HCT116 (cell line): ENCODE measurements around the gene CIT. TPM values are rescaled to one million over a fixed set of nuclear protein-coding genes. Genes with fewer than 3 reads are reported as not detected.

Experiments
- ATAC-seq: fragments of 200-7000 bp; cut with Tn5 transposase; 2 replicates; pipeline ENCODE4 v1.9.1; 2020; ENCODE audit warnings: mild to moderate bottlenecking, moderate library complexity
- BruUV-seq: library from RNA; stranded (reverse); fragments of 400-500 nt; replicated peaks from 2 replicates; lab custom pipeline; 2021; lab: Mats Ljungman, UMichigan
- CTCF ChIA-PET: fragments of 300-600 bp; sonication (Branson Sonifier 250); formaldehyde crosslinking; loops from one replicate; lab custom pipeline; 2021; ENCODE audit warnings: antibody characterized with exemption; lab: Charles Lee
- POLR2A ChIA-PET: fragments of 300-600, 350-600 bp; sonication (Branson Sonifier 250); formaldehyde crosslinking; loops from one replicate; lab custom pipeline; 2021; ENCODE audit warnings: antibody characterized with exemption; lab: Charles Lee
- RAD21 ChIA-PET, 2 experiments: fragments of 300-600 bp; sonication (Branson Sonifier 250); formaldehyde crosslinking; loops; one replicate each; lab custom pipeline; 2023; ENCODE audit warnings: low total read pairs in 2 of 2; ENCODE audit not compliant: uncharacterized antibody in 2 of 2, unreplicated experiment in 2 of 2, low non-redundant PET in 1 of 2; lab: Charles Lee
- DNase-seq: peaks from one replicate; pipeline ENCODE4 v3.0.0-alpha.2; 2010; ENCODE audit warnings: low read depth, low spot score
- H2AFZ ChIP-seq: fragments of 200-600 bp; shearing (Covaris generic), sonication (generic); 2 replicates; pipeline ENCODE4 v1.6.1; 2017; ENCODE audit warnings: low read depth, mixed run types, mixed read lengths, antibody characterized with exemption, low read length; ENCODE audit not compliant: poor library complexity, severe bottlenecking
- H3K27ac ChIP-seq: 2 replicates; pipeline ENCODE4 v1.5.1; 2012; ENCODE audit warnings: low read depth, low read length
- H3K27me3 ChIP-seq: fragments of 200-600 bp; sonication (generic); 2 replicates; pipeline ENCODE4 v1.6.1; 2016; ENCODE audit warnings: mixed run types, low read length, mixed read lengths; ENCODE audit not compliant: insufficient read depth
- H3K36me3 ChIP-seq, 2 experiments: fragments of 200-500 bp in 1 of 2; fragments of 200-600 bp in 1 of 2; sonication (Bioruptor generic) in 1 of 2; sonication (generic) in 1 of 2; 2 replicates each; pipeline versions ENCODE4 v1.5.1 to v1.6.1; 2014 to 2016; ENCODE audit warnings: low read length in 2 of 2, inconsistent platforms in 1 of 2, mixed read lengths in 1 of 2, mixed run types in 1 of 2; ENCODE audit not compliant: insufficient read depth in 2 of 2, control insufficient read depth in 1 of 2
- H3K4me1 ChIP-seq, 2 experiments: fragments of 200-600 bp in 1 of 2; sonication (generic) in 1 of 2; 2 replicates each; pipeline versions ENCODE4 v1.5.1 to v1.6.1; 2012 to 2017; ENCODE audit warnings: low read length in 2 of 2, inconsistent platforms in 1 of 2, mild to moderate bottlenecking in 1 of 2, mixed read lengths in 1 of 2, mixed run types in 1 of 2, moderate library complexity in 1 of 2; ENCODE audit not compliant: insufficient read depth in 2 of 2, control insufficient read depth in 1 of 2
- H3K4me2 ChIP-seq: fragments of 200-600 bp; sonication (generic); 2 replicates; pipeline ENCODE4 v1.6.1; 2017; ENCODE audit warnings: mixed run types, low read length, mixed read lengths
- H3K4me3 ChIP-seq, 2 experiments: fragments of 200-600 bp in 1 of 2; sonication (generic) in 1 of 2; replicated peaks in 1 of 2; 2 replicates each; pipeline ENCODE4 v1.5.1; 2011 to 2016; ENCODE audit warnings: low read length in 2 of 2, control low read depth in 1 of 2, low read depth in 1 of 2, mild to moderate bottlenecking in 1 of 2, mixed read lengths in 1 of 2, mixed run types in 1 of 2
- H3K79me2 ChIP-seq: fragments of 200-600 bp; sonication (generic); 2 replicates; pipeline ENCODE4 v1.6.1; 2017; ENCODE audit warnings: mild to moderate bottlenecking, mixed run types, low read length, moderate library complexity, mixed read lengths; ENCODE audit not compliant: insufficient read depth
- H3K9ac ChIP-seq: fragments of 200-600 bp; sonication (generic); 2 replicates; pipeline ENCODE4 v1.6.1; 2016; ENCODE audit warnings: low read length, mixed read lengths
- H3K9me2 ChIP-seq: fragments of 200-600 bp; sonication (generic), shearing (Covaris generic); 2 replicates; pipeline ENCODE4 v1.6.1; 2017; ENCODE audit warnings: mixed run types, mild to moderate bottlenecking, moderate library complexity; ENCODE audit not compliant: insufficient read depth
- H3K9me3 ChIP-seq, 2 experiments: fragments of 200-500 bp in 1 of 2; fragments of 200-600 bp in 1 of 2; sonication (Bioruptor generic) in 1 of 2; sonication (generic) in 1 of 2; 2 replicates each; pipeline ENCODE4 v1.6.1; 2014 to 2017; ENCODE audit warnings: low read length in 2 of 2, mixed read lengths in 2 of 2, inconsistent platforms in 1 of 2, low read depth in 1 of 2, mild to moderate bottlenecking in 1 of 2, mixed run types in 1 of 2, moderate library complexity in 1 of 2; ENCODE audit not compliant: control insufficient read depth in 1 of 2, insufficient read depth in 1 of 2
- H4K20me1 ChIP-seq: fragments of 200-600 bp; sonication (generic), shearing (Covaris generic); 2 replicates; pipeline ENCODE4 v1.6.1; 2017; ENCODE audit warnings: mixed run types, mild to moderate bottlenecking, moderate library complexity; ENCODE audit not compliant: insufficient read depth
- CBX3 ChIP-seq: IDR thresholded peaks from 2 replicates; pipeline ENCODE4 v1.6.1; 2012; ENCODE audit warnings: low read depth
- EGR1 ChIP-seq: IDR thresholded peaks from 2 replicates; pipeline ENCODE4 v1.6.1; 2012; ENCODE audit warnings: low read depth
- FOSL1 ChIP-seq: IDR thresholded peaks from 2 replicates; pipeline ENCODE4 v1.6.1; 2012; ENCODE audit warnings: low read depth
- RAD21 ChIP-seq: IDR thresholded peaks from 2 replicates; pipeline ENCODE4 v1.6.1; 2012; ENCODE audit warnings: low read depth, mild to moderate bottlenecking
- SIN3A ChIP-seq: IDR thresholded peaks from 2 replicates; pipeline ENCODE4 v1.6.1; 2012; ENCODE audit warnings: low read depth
- SRF ChIP-seq: IDR thresholded peaks from 2 replicates; pipeline ENCODE4 v1.6.1; 2012; ENCODE audit warnings: low read depth
- TCF7L2 ChIP-seq: IDR thresholded peaks from 2 replicates; pipeline ENCODE4 v1.7.0; 2011; ENCODE audit warnings: borderline replicate concordance, inconsistent platforms; ENCODE audit not compliant: insufficient read depth, insufficient read length; ENCODE audit errors: extremely low read depth
- ZBTB33 ChIP-seq: IDR thresholded peaks from 2 replicates; pipeline ENCODE4 v1.6.1; 2011; ENCODE audit warnings: mild to moderate bottlenecking, low read length, moderate library complexity; ENCODE audit not compliant: insufficient replicate concordance; ENCODE audit errors: extremely low read depth
- ZFX ChIP-seq: fragments of 450-650 bp; IDR thresholded peaks from 2 replicates; pipeline ENCODE4 v1.6.1; 2017
- ZNF274 ChIP-seq: fragments of 200-500 bp; sonication (Bioruptor generic); IDR thresholded peaks from 2 replicates; pipeline ENCODE4 v1.6.1; 2014; ENCODE audit warnings: mild to moderate bottlenecking, low read depth, low read length, inconsistent platforms
- intact Hi-C: fragments of 100-400 bp; cut with micrococcal nuclease; formaldehyde crosslinking; loops from 2 replicates; pipeline ENCODE4 v1.10.0; 2022
- total RNA-seq: library from RNA; stranded (reverse); gene quantifications from one replicate; pipeline ENCODE4 v1.2.1, GENCODE V29; 2021; ENCODE audit not compliant: unreplicated experiment
- TF ChIP-seq, protein P1 (sequence below): IDR thresholded peaks from 2 replicates; pipeline ENCODE4 v1.6.1; 2012
- TF ChIP-seq, protein P2 (sequence below): IDR thresholded peaks from 2 replicates; pipeline ENCODE4 v1.6.1; 2012

CIT gene
- total RNA-seq, 1 experiment from 2014 or later = 54.2 TPM

DNA sequence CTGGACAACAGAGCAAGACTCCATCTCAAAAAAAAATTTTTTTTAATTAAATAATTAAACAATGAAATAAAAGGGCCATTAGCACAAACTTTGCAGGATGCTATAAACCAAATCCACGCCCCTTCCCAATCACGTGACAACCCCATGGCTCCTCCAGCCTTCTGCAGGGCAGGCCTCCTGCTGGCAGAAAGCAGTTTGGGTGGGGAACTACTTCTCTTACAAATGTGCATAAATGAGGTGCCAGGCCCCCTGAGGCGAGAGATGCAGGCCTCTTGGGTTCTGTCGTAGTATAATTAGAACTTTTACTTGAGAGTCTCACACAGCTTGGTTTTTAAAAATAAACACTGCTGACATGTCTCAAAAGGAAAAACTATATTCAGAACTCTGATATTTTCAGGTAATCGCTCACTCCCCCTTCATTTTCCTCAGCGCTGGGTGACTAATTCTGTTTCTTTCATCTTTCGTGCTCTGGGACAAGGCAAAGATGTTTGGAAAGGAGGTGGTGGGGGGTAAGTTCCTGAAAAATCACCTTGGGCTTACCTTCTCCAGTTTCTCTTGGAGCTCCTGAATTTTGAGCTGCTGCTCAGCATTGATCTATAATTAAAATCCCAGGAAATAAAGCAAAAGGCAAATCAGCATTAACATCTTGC lies 101.7 kb downstream of the CIT start:
- Histone ChIP-seq H3K9me3 (no peaks in the 10 kb centered on the region), H3K79me2 (no peaks in the 10 kb centered on the region), H2AFZ (no peak overlapping the region), H3K4me1 (no peaks in the 10 kb centered on the region), H3K4me3 (no peak overlapping the region), H3K27ac (no peak overlapping the region), H3K36me3 (peaks cover 22 to 35% of the 10 kb centered on the region in 2 experiments; a peak in 3 of 4 replicates), H3K27me3 (no peaks in the 10 kb centered on the region), H3K4me2 (no peak overlapping the region), H3K9ac (no peak overlapping the region), H4K20me1 (no peaks in the 10 kb centered on the region), H3K9me2 (no peaks in the 10 kb centered on the region)
- intact Hi-C loops = no loop called here
- BruUV-seq = no TSS peak
- ATAC-seq (no peak), DNase-seq (no peak)
- RAD21 ChIA-PET = no interaction called here
- CTCF ChIA-PET = no interaction called here
- TF ChIP-seq ZFX (no peak), EGR1 (no peak), CBX3 (no peak), SIN3A (no peak)
- TF ChIP-seq, protein P1, sequence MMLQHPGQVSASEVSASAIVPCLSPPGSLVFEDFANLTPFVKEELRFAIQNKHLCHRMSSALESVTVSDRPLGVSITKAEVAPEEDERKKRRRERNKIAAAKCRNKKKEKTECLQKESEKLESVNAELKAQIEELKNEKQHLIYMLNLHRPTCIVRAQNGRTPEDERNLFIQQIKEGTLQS = no peak
- TF ChIP-seq, protein P2, sequence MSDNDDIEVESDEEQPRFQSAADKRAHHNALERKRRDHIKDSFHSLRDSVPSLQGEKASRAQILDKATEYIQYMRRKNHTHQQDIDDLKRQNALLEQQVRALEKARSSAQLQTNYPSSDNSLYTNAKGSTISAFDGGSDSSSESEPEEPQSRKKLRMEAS = no peak
- POLR2A ChIA-PET = no interaction called here

DNA sequence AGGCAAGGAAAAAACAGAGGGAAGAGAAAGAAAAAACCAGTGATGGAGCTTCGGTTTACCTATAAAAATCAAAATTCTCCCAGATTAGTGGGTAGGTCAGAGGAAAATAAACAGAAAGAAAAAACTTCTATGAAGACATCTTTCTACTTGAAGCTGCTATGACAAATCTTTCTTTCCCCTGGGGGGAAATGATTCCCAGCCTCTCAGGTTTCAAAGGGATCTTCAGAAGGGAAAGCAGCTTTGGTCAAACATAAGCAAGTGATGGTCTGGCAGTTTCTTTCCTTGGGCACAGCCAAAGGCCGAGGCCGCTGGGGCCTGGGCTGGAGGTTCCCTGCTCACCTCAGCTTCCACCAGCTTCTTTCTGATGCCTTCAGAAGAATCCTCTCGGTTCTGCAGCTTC lies 104.7 kb downstream of the CIT start:
- RAD21 ChIA-PET = no interaction called here
- Histone ChIP-seq H3K4me3 (no peak overlapping the region), H4K20me1 (no peaks in the 10 kb centered on the region), H3K36me3 (peaks cover 35 to 45% of the 10 kb centered on the region in 2 experiments), H3K9me2 (no peaks in the 10 kb centered on the region), H3K9me3 (no peaks in the 10 kb centered on the region), H3K9ac (no peak overlapping the region), H2AFZ (no peak overlapping the region), H3K4me1 (no peaks in the 10 kb centered on the region; a peak in 1 of 4 replicates), H3K27ac (no peak overlapping the region), H3K4me2 (no peak overlapping the region), H3K79me2 (no peaks in the 10 kb centered on the region), H3K27me3 (no peaks in the 10 kb centered on the region)
- TF ChIP-seq TCF7L2 (no peak), RAD21 (no peak), SRF (no peak), ZNF274 (no peak), FOSL1 (no peak), ZBTB33 (no peak)
- TF ChIP-seq, protein P1 = no peak
- intact Hi-C loops = no loop called here
- CTCF ChIA-PET = interaction anchor here (1.5 kb wide), 1 partner anchor 8 kb away, joined by 5 read pairs; no protein-coding TSS in a partner anchor
- BruUV-seq = no TSS peak
- POLR2A ChIA-PET = no interaction called here
- DNase-seq (no peak), ATAC-seq (no peak)
